PC-9 (cell line): Measurements from ENCODE around the gene TMEM163.

ENCODE experiments used
- EZH2 ChIP-seq: fragments of 200-600 bp; sonication (generic); IDR thresholded peaks from 2 replicates; pipeline ENCODE4 v1.8.0; 2017; ENCODE audit warnings: antibody characterized with exemption, low read depth
- TF ChIP-seq, protein P1 (sequence below): fragments of 200-600 bp; sonication (generic); conservative IDR thresholded peaks from 2 replicates; pipeline ENCODE4 v1.6.1; 2017; ENCODE audit warnings: mixed run types, antibody characterized with exemption, mild to moderate bottlenecking, moderate library complexity

DNA sequence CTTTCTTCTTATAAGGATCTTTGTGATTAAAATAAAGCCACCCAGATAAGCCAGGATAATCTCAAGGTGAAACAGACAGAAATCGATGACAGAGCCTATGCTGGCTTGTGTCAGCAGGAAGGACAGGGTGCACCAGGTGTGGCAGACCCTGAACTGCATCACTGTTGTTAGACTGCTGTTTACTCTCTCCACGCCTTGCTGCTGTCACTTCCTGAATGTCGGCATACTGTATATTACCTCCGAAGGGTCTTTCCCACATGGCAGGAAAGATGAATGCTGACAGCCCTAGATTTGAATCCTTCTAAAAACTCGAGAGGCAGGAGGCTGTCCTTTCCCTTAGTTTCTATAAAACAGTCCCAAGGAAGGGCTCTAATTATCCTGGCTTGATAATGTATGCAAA, 18.9 kb upstream of the TMEM163 start:
- TF ChIP-seq, protein P1, sequence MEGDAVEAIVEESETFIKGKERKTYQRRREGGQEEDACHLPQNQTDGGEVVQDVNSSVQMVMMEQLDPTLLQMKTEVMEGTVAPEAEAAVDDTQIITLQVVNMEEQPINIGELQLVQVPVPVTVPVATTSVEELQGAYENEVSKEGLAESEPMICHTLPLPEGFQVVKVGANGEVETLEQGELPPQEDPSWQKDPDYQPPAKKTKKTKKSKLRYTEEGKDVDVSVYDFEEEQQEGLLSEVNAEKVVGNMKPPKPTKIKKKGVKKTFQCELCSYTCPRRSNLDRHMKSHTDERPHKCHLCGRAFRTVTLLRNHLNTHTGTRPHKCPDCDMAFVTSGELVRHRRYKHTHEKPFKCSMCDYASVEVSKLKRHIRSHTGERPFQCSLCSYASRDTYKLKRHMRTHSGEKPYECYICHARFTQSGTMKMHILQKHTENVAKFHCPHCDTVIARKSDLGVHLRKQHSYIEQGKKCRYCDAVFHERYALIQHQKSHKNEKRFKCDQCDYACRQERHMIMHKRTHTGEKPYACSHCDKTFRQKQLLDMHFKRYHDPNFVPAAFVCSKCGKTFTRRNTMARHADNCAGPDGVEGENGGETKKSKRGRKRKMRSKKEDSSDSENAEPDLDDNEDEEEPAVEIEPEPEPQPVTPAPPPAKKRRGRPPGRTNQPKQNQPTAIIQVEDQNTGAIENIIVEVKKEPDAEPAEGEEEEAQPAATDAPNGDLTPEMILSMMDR = no peak
- TF ChIP-seq EZH2 = no peak
